GM19324 (cell line): ENCODE results near the gene ERCC5.

Source experiments
- ATAC-seq: cut with Tn5 transposase; IDR thresholded peaks from one replicate; pipeline ENCODE4 v1.9.1; 2021; ENCODE audit warnings: mild to moderate bottlenecking, moderate library complexity; ENCODE audit not compliant: unreplicated experiment, low FRiP score

ERCC5 gene

GRCh38 chr13:102838982-102839381, 6.8 kb upstream of the ERCC5 start:
- ATAC-seq, result no peak

DNA sequence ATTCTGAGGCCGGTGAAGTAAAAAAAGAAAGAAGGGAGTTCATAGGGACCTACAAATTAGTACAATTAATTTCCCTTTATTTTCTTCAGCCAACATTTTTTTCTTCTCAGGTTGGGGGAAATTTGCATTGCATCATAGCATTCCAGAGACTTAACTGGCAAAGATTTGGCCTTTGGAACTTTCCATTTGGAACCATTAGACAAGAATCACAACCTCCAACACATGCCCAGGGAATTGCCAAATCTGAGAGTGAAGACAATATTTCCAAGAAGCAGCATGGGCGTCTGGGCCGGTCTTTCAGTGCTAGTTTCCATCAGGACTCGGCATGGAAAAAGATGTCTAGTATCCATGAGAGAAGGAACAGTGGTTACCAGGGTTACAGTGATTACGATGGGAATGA, 6.4 kb upstream of the ERCC5 start:
- no peak for ATAC-seq

GRCh38 chr13:102845289-102845629, 573 bp upstream of the ERCC5 start:
- peak; percentile 28 for ATAC-seq

- peak; percentile 38 for ATAC-seq
These were observed 606 bp downstream of the ERCC5 start for GRCh38 chr13:102846261-102847015.

DNA sequence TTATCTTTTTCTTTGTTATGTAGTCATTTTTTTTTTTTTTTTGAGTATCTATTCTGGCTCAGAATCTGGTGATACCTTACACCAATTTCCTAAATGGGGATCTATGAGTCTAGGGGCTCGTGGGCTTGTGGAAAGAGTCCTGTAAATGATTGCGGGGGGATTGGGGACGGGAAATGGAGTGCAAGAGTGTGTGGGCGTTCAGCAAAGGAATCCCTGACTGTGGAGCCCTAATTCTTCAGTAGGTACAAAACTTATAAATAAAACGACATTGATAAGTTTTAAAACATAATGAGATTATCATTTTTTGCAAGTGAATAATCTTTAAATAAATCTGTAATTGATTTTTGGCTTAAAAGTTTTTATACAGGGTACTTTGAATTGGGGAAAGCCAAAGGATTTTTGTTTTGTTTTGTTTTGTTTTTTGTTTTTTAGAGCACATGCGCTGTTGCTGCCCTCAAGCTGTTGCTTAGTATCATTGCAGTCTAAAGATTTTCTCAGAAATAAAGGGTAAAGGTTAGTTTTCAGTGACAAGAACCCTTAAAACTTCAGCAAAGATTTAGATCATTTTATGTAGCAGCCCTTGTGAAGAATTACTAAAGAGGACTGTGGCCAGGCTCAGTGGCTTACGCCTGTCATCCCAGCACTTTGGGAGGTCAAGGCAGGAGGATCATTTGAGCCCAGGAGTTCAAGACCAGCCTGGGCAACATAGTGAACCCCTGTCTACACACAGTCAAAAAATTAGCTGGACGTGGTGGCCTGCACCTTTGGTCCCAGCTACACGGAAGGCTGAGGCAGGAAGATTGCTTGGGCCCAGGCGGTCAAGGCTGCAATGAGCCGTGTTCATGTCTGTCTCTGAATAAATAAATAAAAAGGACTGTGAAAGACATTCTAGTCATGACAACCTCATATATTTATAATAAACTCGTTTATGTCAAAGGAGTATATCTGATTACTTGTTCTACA, 1.7 kb downstream of the ERCC5 start:
- no peak for ATAC-seq

- ATAC-seq, result no peak
These were observed 3.1 kb downstream of the ERCC5 start for GRCh38 chr13:102848956-102849355.

GRCh38 chr13:102852556-102852955, 6.7 kb downstream of the ERCC5 start:
- no peak for ATAC-seq

GRCh38 chr13:102854675-102855074, 8.8 kb downstream of the ERCC5 start:
- ATAC-seq, result no peak

- no peak for ATAC-seq
These were observed 10.7 kb downstream of the ERCC5 start for GRCh38 chr13:102856557-102856956.

GRCh38 chr13:102862624-102863210, 16.9 kb downstream of the ERCC5 start:
- ATAC-seq, result no peak

DNA sequence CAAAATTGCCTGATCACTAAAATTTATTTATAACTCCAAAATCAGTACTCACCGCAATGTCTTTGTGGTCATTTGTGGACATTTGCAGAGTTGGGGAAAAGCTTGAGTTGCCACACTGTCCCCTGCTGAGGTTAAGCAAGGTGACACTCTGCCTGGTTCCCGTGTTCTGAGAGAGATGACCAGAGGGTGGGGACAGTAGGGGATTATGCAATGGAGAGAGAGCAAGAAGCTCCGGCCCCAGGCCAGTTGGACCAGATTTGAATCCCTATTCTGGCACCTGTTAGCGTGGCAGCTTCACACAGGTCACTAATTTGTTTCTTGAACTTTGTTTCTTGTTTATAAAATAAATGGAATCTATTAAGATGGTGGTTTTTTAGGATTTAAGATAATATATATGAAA, 17.8 kb downstream of the ERCC5 start:
- no peak for ATAC-seq

- no peak for ATAC-seq
These were observed 22.6 kb downstream of the ERCC5 start for GRCh38 chr13:102868366-102868936.

DNA sequence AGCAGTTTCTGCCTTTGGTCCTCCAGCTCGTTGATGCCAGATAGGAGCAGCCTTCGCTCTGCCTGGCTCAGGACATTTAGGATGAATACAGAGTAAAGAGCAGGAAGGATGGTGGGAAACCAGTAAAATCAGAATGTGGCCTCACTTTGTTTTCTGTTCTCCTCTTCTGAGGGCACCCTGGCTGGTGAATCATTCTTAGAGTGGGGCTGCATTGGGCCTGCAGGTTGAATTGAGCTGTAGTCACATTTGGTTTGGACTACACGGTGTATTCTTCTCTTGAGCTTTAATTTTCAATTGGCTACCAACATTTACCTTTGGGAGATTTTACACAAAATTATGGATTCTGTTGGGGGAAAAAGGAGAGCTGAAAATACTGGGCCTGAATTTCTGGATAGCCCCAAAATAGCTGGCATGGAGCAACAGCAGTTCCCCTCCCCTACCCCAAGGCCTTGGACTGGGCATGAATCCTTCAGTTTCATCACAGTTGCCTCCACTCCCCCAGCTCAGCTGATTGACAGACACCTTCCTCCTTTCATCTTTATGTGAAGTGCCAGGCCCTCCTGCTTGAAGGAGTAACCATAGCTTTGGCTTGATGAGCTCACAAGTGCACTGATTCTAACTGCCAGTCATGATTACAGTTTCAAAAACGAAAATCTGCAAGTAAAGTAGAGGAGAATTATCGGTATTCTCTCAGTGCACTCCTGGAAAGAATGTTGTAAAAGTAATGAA, 24.3 kb downstream of the ERCC5 start:
- peak; percentile 13 for ATAC-seq

DNA sequence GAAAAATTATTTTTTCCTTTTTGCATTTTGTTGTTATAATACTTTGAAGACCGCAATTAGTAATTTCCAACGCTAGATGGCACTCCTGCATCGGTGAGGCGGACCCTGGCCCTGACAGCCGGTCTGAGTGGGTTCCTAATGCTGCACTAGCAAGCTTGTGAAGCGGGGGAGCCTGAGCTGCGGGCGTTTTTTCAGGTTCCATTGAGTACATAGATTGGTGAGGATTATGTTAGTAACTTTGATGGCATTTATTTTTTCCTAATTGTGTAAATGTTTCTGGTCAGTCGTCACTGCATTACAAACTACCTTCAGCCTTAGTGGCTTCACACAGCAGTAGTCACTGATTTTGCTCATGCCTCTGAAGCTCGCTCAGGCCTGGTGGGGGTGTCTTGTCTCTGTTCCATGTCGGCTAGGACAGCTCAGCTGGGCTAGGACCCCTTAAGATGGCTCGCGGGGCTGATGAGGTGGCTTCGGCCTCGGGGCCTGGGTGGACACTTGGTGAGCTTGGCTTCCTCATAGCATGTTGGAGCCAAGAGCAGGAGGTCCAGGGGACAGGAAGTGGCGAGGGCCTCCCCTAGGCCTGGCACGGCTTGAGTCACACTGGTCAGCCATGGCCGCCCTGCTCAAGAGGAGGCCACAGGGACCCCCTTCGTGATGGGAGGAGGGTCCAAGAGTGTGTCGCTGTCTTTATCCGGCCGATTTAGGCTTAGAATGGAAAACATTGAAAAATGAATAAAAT, 25.0 kb downstream of the ERCC5 start:
- peak; percentile 70 for ATAC-seq

DNA sequence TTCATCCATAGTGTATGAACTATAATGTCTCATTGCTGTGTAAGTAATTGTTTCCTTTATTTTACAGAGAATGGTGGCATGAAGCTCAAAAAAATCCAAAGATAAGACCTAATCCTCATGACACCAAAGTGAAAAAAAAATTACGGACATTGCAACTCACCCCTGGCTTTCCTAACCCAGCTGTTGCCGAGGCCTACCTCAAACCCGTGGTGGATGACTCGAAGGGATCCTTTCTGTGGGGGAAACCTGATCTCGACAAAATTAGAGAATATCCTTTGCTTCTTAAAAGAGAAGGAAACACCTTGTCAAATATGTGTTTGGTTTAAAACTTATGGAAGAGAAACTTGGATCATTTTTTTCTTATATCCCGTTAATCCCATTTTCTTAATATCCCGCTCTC, 26.3 kb downstream of the ERCC5 start:
- ATAC-seq, result no peak

- ATAC-seq, result no peak
These were observed 26.7 kb downstream of the ERCC5 start for GRCh38 chr13:102872531-102872930.

- no peak for ATAC-seq
These were observed 27.8 kb downstream of the ERCC5 start for GRCh38 chr13:102873653-102874052.

DNA sequence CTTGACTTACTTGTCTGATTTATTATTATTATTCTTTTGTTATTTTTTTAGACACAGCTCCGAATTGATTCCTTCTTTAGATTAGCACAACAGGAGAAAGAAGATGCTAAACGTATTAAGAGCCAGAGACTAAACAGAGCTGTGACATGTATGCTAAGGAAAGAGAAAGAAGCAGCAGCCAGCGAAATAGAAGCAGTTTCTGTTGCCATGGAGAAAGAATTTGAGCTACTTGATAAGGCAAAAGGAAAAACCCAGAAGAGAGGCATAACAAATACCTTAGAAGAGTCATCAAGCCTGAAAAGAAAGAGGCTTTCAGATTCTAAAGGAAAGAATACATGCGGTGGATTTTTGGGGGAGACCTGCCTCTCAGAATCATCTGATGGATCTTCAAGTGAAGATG, 29.4 kb downstream of the ERCC5 start:
- no peak for ATAC-seq

DNA sequence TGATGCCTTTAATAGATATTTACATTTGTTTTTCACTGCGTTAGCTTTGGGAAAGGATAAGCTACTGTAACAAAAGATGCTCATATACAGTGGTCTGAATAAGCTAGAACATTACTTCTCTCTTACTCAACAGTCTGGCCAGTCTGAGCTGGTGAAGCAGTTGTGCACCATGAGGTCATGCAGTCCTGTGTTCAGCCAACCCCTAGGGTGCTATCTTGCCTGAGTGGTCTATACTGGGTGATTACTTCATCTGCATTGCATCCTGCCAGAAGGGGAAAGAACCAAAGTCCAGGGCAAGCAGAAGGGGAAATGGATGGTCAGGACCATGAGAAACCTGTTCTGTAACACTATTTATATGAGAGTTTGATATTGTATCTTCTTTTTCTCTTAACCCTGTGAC, 31.5 kb downstream of the ERCC5 start:
- ATAC-seq, result no peak

GRCh38 chr13:102878481-102878880, 32.6 kb downstream of the ERCC5 start:
- ATAC-seq, result no peak
